Common myeloid progenitor, CD34-positive (primary cell): ENCODE measurements around the gene NBDY.
"Not testable (repeated sequence)": the region's sequence is repeated elsewhere in the genome, so short reads cannot be mapped to it uniquely, and the experiment has no call there.

ENCODE experiments used
- CTCF ChIA-PET: fragments of 350-600 bp; sonication (Branson Sonifier 250); formaldehyde crosslinking; loops from one replicate; lab custom pipeline; 2021; ENCODE audit warnings: antibody characterized with exemption; lab: Charles Lee
- POLR2A ChIA-PET: fragments of 350-600 bp; sonication (Branson Sonifier 250); formaldehyde crosslinking; loops from one replicate; lab custom pipeline; 2021; ENCODE audit warnings: antibody characterized with exemption; lab: Charles Lee
- DNase-seq, 3 donors: peaks; one replicate each; pipeline versions ENCODE4 v3.0.0 to v3.0.0-alpha.2; 2013
- H3K27ac ChIP-seq, 2 experiments: 1 replicate in 1 of 2; 2 replicates in 1 of 2; pipeline ENCODE4 v1.7.0; 2013; ENCODE audit warnings: inconsistent platforms in 2 of 2, low read length in 2 of 2, mild to moderate bottlenecking in 2 of 2, low read depth in 1 of 2, moderate library complexity in 1 of 2; ENCODE audit not compliant: severe bottlenecking in 2 of 2, insufficient read depth in 1 of 2, poor library complexity in 1 of 2
- H3K27me3 ChIP-seq, 5 experiments: replicated peaks in 2 of 5; 1 replicate in 3 of 5; 2 replicates in 2 of 5; pipeline versions ENCODE4 v1.6.1 to v1.7.0; 2013; ENCODE audit warnings: low read length in 4 of 5, mild to moderate bottlenecking in 2 of 5, moderate library complexity in 2 of 5, inconsistent platforms in 1 of 5; ENCODE audit not compliant: insufficient read depth in 5 of 5, control insufficient read depth in 4 of 5
- H3K36me3 ChIP-seq, 4 experiments: 1 replicate in 2 of 4; 2 replicates in 2 of 4; pipeline versions ENCODE4 v1.6.1 to v1.7.0; 2013; ENCODE audit warnings: low read length in 3 of 4, control low read depth in 1 of 4, mild to moderate bottlenecking in 1 of 4; ENCODE audit not compliant: control insufficient read depth in 4 of 4, insufficient read depth in 4 of 4
- H3K4me1 ChIP-seq, 4 experiments: 1 replicate in 3 of 4; 2 replicates in 1 of 4; pipeline versions ENCODE4 v1.6.1 to v1.7.1; 2013; ENCODE audit warnings: low read length in 3 of 4, mild to moderate bottlenecking in 3 of 4, control low read depth in 1 of 4, inconsistent platforms in 1 of 4, moderate library complexity in 1 of 4; ENCODE audit not compliant: control insufficient read depth in 4 of 4, insufficient read depth in 4 of 4; ENCODE audit errors: control extremely low read depth in 1 of 4
- H3K4me3 ChIP-seq, 7 experiments: 1 replicate in 4 of 7; 2 replicates in 3 of 7; pipeline versions ENCODE4 v1.5.1 to v1.7.0; 2013; ENCODE audit warnings: mild to moderate bottlenecking in 7 of 7, low read length in 6 of 7, moderate library complexity in 6 of 7, inconsistent platforms in 2 of 7, low read depth in 2 of 7, control low read depth in 1 of 7; ENCODE audit not compliant: insufficient read depth in 4 of 7, control insufficient read depth in 1 of 7; ENCODE audit errors: extremely low read depth in 1 of 7
- H3K9me3 ChIP-seq, 5 experiments: 1 replicate in 4 of 5; 2 replicates in 1 of 5; pipeline versions ENCODE4 v1.6.1 to v1.7.1; 2013; ENCODE audit warnings: low read length in 4 of 5, mild to moderate bottlenecking in 2 of 5, inconsistent platforms in 1 of 5, low read depth in 1 of 5, moderate library complexity in 1 of 5; ENCODE audit not compliant: control insufficient read depth in 4 of 5, insufficient read depth in 2 of 5; ENCODE audit errors: control extremely low read depth in 1 of 5
- WGBS: methylation state at CpG from one replicate; pipeline ENCODE4 v1.1.5; 2013; ENCODE audit not compliant: insufficient coverage; 5-methylcytosine and 5-hydroxymethylcytosine counted together

The NBDY gene

GRCh38 chrX:56780681-56781649 is 51.9 kb downstream of the NBDY start:
- H3K4me1 ChIP-seq, H3K27ac ChIP-seq, H3K4me3 ChIP-seq, DNase-seq, H3K9me3 ChIP-seq, H3K27me3 ChIP-seq, POLR2A ChIA-PET, CTCF ChIA-PET: not testable (repeated sequence)
- 94% methylated on average over 5 of the region's 22 CpGs for WGBS
- H3K36me3 ChIP-seq, result peaks cover 0 to 17% (median 1%) of the 10 kb centered on the region in 4 experiments

- H3K4me3 ChIP-seq, result no peak overlapping the region
- peaks cover 0 to 5% (median 0%) of the 10 kb centered on the region in 5 experiments for H3K27me3 ChIP-seq
- no peak for DNase-seq
- H3K4me1 ChIP-seq, result peaks cover 0 to 5% (median 1%) of the 10 kb centered on the region in 4 experiments
- no peaks in the 10 kb centered on the region for H3K9me3 ChIP-seq
- H3K27ac ChIP-seq, result no peak overlapping the region
- ChIA-PET POLR2A (no interaction called here), CTCF (no interaction called here)
- WGBS, result 58% methylated on average over 2 of the region's 2 CpGs
- H3K36me3 ChIP-seq, result peaks cover 0 to 23% (median 1%) of the 10 kb centered on the region in 4 experiments
These were observed 53.3 kb downstream of the NBDY start for GRCh38 chrX:56782352-56782751.

GRCh38 chrX:56782791-56783449 is 53.9 kb downstream of the NBDY start:
- Histone ChIP-seq H3K9me3 (no peaks in the 10 kb centered on the region), H3K27ac (peak overlapping the region in 1 of 2 experiments; percentile 22), H3K27me3 (peaks cover 0 to 5% (median 0%) of the 10 kb centered on the region in 5 experiments), H3K4me3 (peak overlapping the region in 4 of 7 experiments; percentile 54 to 66 (median 63)), H3K36me3 (peaks cover 0 to 27% (median 1%) of the 10 kb centered on the region in 4 experiments), H3K4me1 (peaks cover 0 to 5% (median 1%) of the 10 kb centered on the region in 4 experiments)
- ChIA-PET POLR2A (no interaction called here), CTCF (no interaction called here)
- peak in 1 of 3 donors; percentile 52 for DNase-seq
- WGBS, result 53% methylated on average over 8 of the region's 17 CpGs

GRCh38 chrX:56783450-56783831 is 54.4 kb downstream of the NBDY start:
- CTCF ChIA-PET, result no interaction called here
- peak in 2 of 3 donors; percentile 86 to 89 for DNase-seq
- Histone ChIP-seq H3K27ac (peak overlapping the region in 1 of 2 experiments; percentile 22), H3K4me1 (peaks cover 0 to 5% (median 1%) of the 10 kb centered on the region in 4 experiments), H3K9me3 (no peaks in the 10 kb centered on the region), H3K27me3 (peaks cover 0 to 5% (median 0%) of the 10 kb centered on the region in 5 experiments), H3K4me3 (peak overlapping the region in 4 of 7 experiments; percentile 54 to 66 (median 63)), H3K36me3 (peaks cover 0 to 27% (median 1%) of the 10 kb centered on the region in 4 experiments)
- WGBS, result 50% methylated on average over 11 of the region's 12 CpGs
- POLR2A ChIA-PET, result no interaction called here

GRCh38 chrX:56783996-56784620 is 55.1 kb downstream of the NBDY start:
- ChIA-PET POLR2A (no interaction called here), CTCF (no interaction called here)
- WGBS, result 96% methylated on average over 7 of the region's 9 CpGs
- Histone ChIP-seq H3K4me1 (peaks cover 0 to 5% (median 1%) of the 10 kb centered on the region in 4 experiments), H3K4me3 (no peak overlapping the region), H3K27ac (no peak overlapping the region), H3K9me3 (no peaks in the 10 kb centered on the region), H3K27me3 (peaks cover 0 to 5% (median 0%) of the 10 kb centered on the region in 5 experiments), H3K36me3 (peaks cover 0 to 32% (median 1%) of the 10 kb centered on the region in 4 experiments)
- no peak for DNase-seq

- ChIA-PET CTCF (no interaction called here), POLR2A (no interaction called here)
- H3K4me1 ChIP-seq, result peaks cover 0 to 5% (median 1%) of the 10 kb centered on the region in 4 experiments
- peaks cover 0 to 5% (median 0%) of the 10 kb centered on the region in 5 experiments for H3K27me3 ChIP-seq
- H3K4me3 ChIP-seq, result no peak overlapping the region
- H3K9me3 ChIP-seq, result no peaks in the 10 kb centered on the region
- no peak overlapping the region for H3K27ac ChIP-seq
- no peak for DNase-seq
- WGBS, result 97% methylated on average over 14 of the region's 14 CpGs
- peaks cover 0 to 32% (median 1%) of the 10 kb centered on the region in 4 experiments for H3K36me3 ChIP-seq
These were observed 55.6 kb downstream of the NBDY start for GRCh38 chrX:56784666-56785065.
